Umbilical cord (tissue), 2 donors: ENCODE measurements around the gene NR2F2. TPM values are rescaled to one million over a fixed set of nuclear protein-coding genes. Genes with fewer than 3 reads are reported as not detected.

Experiments used
- DNase-seq: peaks from one replicate; pipeline ENCODE4 v3.0.0-alpha.2; 2015; ENCODE audit warnings: low spot score
- total RNA-seq: library from RNA; depleted of rRNA; stranded (reverse); fragments of >200 nt; gene quantifications from one replicate; pipeline ENCODE4 v1.2.3, GENCODE V29; 2014; ENCODE audit warnings: low replicate concordance; ENCODE audit not compliant: insufficient read depth

Gene NR2F2
- total RNA-seq: 12.5 TPM

- DNase-seq: peak; percentile 98
These were observed at the start of gene NR2F2 for GRCh38 chr15:96330450-96331143. TSS of gene NR2F2 (plus strand) at chr15:96330700. CDS start at chr15:96332106, 1,406 bp downstream.

- no peak for DNase-seq
These were observed 45.2 kb upstream of the NR2F2 start for GRCh38 chr15:96285305-96285704.

GRCh38 chr15:96285729-96286254 is 44.7 kb upstream of the NR2F2 start:
- no peak for DNase-seq

- no peak for DNase-seq
These were observed 39.8 kb upstream of the NR2F2 start for GRCh38 chr15:96290679-96291078.

- DNase-seq: no peak
These were observed 37.9 kb upstream of the NR2F2 start for GRCh38 chr15:96292635-96293034.

GRCh38 chr15:96293441-96293840 is 37.1 kb upstream of the NR2F2 start:
- DNase-seq: no peak

DNA sequence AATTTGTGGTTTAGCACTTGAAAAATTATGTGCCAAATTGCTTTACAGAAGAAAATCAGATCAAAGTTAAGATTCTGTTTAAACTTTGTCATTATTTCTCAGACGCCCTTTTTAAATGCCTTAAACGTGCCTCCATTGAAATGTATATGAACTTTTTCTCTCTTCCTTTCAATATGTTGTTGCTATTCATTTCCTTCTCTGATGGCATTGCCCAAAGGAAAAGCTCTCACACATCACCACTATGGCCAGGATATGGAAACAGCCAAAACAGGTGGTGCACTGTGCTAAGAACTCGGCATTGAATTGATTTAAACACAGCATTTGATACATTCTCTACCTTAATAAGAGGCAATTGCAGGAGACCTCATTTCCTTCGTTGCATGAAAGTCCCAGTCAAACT is 35.7 kb upstream of the NR2F2 start:
- DNase-seq: no peak

- DNase-seq: no peak
These were observed 34.2 kb upstream of the NR2F2 start for GRCh38 chr15:96296264-96296663.

GRCh38 chr15:96297783-96298182 is 32.7 kb upstream of the NR2F2 start:
- DNase-seq: no peak

DNA sequence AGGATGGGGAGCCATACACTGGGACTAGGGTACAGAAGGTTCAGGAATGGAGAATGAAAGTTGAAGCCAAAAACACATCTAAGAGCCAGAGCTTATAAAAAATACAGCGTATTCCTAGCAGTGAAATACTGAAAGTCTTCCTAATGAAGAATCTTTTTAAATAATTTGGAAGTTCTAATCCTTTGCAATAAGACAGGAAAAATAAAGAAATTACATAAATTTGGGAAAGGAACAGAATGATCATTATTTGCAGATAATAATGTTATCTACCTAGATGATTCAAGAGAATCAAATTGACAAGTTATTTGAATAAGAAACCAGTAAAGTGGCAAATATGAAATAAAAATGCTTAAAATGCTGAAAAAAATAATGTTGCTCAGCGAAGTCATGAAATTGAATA is 32.3 kb upstream of the NR2F2 start:
- DNase-seq: no peak

- peak; percentile 70 for DNase-seq
These were observed 29.7 kb upstream of the NR2F2 start for GRCh38 chr15:96300836-96301235.

GRCh38 chr15:96303503-96304056 is 26.9 kb upstream of the NR2F2 start:
- no peak for DNase-seq

- no peak for DNase-seq
These were observed 25.7 kb upstream of the NR2F2 start for GRCh38 chr15:96304839-96305238.

- DNase-seq: no peak
These were observed 24.2 kb upstream of the NR2F2 start for GRCh38 chr15:96306321-96306720.

DNA sequence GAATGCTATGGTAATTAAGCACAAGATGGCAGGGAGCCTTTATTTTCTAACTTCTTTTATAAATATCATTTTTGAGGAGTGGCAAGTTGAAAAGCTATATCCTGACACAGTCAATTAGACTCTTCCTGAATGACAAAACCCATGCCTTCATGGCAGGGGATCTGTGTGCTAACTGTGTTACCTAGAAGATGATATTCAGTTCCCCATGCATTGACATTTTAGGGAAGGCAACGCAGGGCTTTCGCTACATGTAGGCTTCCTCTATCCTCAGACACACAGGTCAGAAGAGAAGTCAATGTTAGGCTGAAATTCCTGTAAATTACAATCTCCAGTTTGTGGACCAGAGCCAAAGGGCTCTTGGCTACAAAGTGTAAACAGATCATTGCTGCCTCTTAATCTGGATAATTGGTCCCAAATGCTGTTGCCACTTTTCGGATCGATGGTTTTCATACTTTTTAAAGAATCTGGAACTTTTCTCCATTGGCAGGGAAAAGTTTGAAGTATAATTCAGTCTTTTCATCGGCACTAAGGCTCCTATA is 22.6 kb upstream of the NR2F2 start:
- DNase-seq: no peak

- DNase-seq: peak; percentile 93
These were observed 21.3 kb upstream of the NR2F2 start for GRCh38 chr15:96309143-96309660.

GRCh38 chr15:96311256-96311955 is 19.1 kb upstream of the NR2F2 start:
- DNase-seq: peak; percentile 84

DNA sequence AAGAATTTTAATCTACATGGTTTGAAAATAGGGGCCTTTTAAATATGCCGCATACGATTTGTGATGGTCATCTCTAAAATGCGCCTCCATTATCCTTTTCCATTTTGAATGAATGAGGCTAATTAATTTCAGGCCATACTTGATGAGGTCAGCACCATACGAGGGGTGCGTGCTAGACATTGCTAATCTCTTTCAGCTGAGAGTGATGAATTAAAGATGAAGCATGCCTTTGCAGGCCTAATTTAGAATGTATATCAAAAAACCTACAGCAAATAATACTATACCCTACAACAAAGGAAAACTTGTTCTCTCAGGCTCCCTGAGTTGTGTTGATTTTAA is 18.6 kb upstream of the NR2F2 start:
- no peak for DNase-seq

DNA sequence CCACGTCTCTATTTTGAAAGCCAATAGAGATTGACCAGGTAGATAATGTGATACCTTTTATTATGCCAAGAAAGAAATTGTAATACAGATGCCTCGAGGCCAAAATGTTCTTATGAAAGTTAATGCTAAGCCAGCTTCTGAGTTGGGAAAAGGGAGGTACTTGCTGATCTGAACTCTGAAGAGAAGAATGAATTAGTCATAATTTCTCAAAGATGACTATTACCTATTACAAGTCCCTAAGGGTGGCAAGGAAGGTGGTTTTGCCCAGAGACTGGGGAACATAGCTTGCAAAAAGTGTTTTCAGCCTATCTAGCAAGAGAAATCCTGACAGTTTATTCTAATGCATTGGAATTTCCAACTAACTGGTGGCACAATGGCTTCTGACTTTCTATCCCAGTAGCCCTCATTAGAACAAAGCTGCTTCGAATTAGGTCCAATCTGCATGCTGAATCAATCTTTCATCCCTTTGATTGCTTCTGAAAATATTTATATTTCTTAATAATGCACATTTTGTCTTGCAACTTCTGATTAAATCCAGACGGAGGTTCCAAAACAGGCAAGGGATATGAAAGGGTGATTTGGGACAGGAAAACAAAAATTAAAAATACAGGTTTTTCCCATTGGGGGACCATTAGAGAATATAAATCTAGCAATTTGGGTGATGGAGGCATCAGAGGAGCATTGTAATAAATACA is 17.7 kb upstream of the NR2F2 start:
- DNase-seq: no peak

GRCh38 chr15:96314518-96314917 is 16.0 kb upstream of the NR2F2 start:
- no peak for DNase-seq

DNA sequence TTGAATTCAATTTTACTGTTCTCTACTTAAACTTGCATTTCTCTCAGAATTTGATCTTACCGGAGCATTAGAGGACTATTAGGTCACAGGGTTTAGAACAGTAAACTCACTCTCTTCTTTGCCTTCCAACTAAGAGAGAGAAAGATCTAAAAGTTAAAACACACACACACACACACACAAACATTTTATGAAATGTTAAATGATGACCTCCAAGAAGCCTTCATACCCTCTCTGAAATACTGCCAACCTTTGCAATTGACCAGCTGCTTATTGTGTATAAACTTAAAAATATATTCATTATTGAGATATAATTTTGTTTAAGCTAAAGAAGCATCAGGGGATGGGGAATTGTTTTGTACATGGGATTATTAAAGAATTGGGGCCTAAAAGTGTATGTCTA is 15.5 kb upstream of the NR2F2 start:
- no peak for DNase-seq
